SHP77 (cell line): ENCODE results near the gene MUTYH.

ENCODE experiments used
- DNase-seq, 2 experiments: peaks; one replicate each; lab custom pipeline; 2025; lab: John Stamatoyannopoulos, UW

MUTYH gene

DNA sequence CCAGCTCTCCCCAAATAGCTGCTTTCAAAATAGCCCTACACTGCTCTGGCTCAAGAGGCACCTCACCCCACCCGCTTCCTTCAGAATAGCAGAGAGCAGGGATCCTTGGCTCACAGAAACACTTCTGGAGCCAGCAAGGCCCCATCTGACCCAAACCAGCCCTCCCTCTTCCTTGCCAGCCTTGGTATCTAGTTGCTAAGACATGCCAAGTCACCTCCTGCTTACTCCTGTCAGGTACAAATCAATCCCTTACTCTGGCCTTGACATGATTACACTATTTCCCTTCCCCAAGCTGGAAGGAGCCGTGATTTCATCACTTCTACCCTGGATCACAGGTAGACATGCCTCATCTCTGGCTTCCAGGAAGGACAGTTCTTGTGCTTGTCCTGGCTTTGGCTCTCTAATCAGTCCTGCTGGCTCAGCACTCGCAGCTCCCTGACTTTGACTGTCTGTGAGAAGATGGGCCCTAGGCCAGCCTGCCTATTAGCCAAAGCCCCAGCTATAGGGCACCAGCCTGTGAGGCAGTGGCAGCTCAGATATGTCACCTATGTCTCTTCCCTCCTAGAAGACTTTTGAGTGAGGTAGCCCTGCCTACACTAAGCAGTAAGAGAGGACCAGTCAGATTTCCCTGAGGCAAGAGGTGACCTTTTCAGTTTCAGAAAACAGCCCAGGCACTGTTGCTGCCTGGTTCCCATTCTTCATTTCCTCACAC is 8.9 kb upstream of the MUTYH start:
- DNase-seq: no peak

GRCh38 chr1:45348609-45348965 is 8.3 kb upstream of the MUTYH start:
- no peak for DNase-seq

DNA sequence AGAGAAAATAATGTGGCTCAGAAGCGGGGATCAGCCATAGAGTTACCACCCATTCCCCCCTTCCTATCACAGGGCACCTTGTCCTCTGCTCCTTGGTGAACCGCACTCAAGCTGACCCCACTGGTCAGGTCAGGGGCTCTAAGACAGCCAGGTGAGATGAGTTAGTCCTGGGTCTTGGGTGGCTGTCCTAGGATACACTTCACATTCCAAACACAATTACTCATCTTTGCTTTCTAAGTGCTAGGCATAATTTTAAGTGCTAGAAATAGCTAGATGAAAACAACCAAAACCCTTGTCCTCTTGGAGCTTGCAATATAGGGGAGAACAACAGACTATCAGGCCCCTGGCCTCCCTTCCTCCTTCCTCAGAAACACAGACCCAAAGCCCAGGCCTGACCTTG is 7.8 kb upstream of the MUTYH start:
- no peak for DNase-seq

- DNase-seq: no peak
Observed at GRCh38 chr1:45346473-45346872, 6.2 kb upstream of the MUTYH start.

- no peak for DNase-seq
Observed at GRCh38 chr1:45345014-45345413, 4.8 kb upstream of the MUTYH start.

DNA sequence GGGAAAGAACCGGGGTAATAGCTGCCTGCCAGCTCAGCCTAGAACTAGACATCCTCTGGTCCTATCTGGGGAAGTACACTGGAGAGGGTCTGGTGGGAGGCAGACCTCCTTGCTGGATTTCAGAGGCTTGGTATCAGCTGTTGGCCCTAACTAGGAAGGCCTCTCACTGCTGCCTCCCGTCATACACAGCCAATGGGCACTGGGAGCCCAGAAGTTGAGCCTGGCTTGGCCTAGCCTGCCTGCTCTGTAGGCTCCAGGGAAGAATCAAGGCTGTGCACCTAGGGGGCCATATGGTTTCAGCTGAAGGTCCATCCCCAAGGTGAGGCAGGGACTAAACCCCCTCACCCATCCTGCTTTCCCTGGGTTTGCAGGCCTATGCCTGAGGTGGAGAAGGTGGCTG is 4.3 kb upstream of the MUTYH start:
- DNase-seq: no peak

GRCh38 chr1:45340816-45341466 is 701 bp upstream of the MUTYH start:
- DNase-seq: peak in 1 of 2 experiments; percentile 23

DNA sequence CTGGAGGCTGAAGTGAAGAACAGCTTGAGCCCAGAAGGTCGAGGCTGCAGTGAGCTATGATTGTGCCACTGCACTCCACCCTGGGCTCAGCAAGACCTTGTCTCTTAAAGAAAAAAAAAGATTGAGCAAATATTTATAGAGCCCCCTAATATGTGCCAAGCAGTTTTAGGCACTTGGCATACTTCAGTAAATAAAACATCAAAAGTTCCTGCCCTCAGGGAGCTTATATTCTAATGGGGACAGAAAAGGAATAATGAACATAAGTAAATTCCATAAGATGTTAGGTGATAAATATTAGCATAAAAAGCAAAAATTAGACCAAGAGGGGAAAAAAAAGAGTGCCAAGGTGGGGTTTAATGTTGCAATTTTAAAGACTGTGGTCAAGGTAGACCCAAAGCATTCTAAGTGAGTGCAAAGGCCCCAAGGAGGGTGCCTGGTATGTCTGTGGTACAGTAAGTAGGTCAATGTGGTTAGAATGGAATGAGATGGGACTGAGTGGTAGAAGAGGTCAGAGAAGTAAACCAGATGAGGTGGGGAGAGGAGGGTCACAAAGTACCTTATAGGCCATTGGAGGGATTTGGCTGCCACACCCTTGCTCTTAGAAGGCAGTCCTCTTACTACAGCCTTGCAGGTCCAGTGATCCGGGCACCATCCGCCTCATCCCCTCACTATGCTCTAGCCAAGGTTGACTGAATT is 2.5 kb downstream of the MUTYH start:
- no peak for DNase-seq

GRCh38 chr1:45335855-45336324 is 4.3 kb downstream of the MUTYH start:
- no peak for DNase-seq

DNA sequence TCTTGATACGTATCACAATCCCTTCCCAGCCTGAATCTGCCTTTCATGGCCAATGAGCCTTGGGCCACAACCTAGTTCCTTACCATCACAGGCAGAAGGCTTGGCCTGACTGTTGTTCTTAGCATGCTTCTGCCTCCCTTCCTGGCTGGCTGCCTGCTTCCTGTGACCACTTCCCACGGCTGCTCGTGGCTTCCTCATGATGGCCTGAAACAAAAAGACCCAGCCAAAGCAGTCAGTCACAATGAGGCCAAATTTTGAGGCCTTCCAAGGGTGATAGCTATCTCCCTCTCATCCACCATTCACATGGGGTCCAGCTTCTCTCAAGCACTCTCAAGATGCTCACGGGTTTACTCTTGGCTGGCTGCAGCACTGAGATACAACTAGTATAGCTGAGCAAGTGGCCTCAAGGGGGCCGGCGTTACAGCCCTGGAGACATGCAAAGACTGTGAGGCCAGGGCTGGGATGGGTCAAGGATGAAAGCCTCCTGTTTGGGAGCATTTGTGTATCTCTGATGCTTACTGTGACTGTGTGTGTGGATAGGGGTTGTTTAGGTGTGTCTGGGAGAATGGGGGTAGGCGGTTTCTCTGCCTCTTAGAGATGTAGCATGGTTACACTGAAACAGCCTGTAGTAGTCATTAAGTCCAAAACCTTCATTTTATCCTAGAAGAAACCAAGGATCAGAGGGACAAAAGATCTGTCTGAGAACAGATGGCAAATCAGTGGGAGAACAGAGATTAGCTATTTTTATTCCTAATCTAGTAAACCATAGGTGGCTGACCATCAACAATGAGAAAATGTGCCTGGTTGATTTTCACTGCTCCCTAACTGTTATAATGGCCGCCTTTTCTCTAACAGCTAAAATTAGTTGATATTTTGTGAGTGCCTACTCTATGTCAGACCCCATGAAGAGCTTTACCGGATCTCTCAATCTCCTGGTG is 5.7 kb downstream of the MUTYH start:
- no peak for DNase-seq

DNA sequence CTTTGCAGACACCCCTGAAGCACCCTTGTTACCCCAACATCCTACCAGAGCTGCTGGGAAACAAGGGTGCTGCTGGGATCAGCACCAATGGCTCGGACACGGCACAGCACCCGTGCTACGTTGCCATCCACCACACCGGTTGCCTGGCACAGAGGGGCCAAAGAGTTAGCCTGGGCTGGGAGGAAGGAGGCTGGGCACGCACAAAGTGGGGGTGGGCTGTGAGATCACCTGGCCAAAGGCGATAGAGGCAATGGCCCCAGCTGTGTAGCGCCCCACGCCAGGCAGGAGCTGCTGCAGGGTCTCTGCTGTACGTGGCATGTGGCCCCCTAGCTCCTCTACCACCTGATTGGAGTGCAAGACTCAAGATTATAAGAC is 7.9 kb downstream of the MUTYH start:
- no peak for DNase-seq

- no peak for DNase-seq
Observed at GRCh38 chr1:45331436-45332345, 8.5 kb downstream of the MUTYH start.

- no peak for DNase-seq
Observed at GRCh38 chr1:45329445-45329844, 10.8 kb downstream of the MUTYH start.

DNA sequence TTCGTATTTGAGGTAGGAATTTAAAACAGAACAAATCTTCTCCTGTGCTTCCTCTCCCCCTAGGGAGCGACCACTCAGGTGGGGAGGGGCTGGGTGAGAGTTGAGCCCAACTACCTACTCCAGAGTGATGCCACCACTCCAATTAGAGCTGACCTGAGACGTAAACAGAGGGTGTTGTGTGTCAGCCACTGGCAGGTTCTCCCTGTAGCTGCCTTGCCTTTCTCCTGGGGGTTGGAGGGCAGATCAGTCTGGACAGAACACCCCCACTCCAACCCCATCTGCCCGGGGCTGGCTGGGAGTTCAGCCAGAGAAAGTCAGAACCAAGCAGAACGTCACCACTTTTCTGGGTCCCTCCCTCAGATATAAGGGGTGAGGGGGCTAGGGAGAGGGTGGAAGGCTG is 11.6 kb downstream of the MUTYH start:
- DNase-seq: no peak

DNA sequence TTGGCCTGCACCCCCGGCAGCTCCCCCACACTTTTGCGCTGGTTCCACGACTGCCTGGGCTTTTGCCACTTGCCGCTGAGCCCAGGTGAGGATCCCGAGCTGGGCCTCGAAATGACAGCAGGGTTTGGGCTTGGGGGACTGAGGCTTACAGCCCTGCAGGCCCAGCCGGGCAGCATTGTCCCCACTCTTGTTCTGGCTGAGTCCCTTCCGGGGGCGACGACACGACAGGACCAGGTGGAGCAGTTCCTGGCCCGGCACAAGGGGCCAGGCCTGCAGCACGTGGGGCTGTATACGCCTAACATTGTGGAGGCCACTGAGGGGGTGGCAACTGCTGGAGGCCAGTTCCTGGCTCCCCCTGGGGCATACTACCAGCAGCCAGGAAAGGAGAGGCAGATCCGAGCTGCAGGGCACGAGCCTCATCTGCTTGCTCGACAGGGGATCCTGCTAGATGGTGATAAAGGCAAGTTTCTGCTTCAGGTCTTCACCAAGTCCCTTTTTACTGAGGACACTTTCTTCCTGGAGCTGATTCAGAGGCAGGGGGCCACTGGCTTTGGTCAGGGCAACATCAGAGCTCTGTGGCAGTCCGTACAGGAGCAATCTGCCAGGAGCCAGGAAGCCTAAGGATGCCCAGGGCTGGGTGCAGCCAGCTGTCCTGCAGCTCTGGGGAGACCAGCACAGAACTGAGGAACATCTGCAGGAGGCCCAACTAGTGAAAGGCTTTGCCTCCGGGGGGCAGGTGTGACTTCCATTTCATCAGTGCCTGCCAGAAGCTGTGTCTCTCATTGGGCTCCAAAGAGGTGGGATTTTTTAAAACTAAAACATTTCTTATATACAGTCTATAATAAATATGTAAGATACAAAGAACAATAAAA is 12.4 kb downstream of the MUTYH start:
- DNase-seq: peak; percentile 30 to 35

DNA sequence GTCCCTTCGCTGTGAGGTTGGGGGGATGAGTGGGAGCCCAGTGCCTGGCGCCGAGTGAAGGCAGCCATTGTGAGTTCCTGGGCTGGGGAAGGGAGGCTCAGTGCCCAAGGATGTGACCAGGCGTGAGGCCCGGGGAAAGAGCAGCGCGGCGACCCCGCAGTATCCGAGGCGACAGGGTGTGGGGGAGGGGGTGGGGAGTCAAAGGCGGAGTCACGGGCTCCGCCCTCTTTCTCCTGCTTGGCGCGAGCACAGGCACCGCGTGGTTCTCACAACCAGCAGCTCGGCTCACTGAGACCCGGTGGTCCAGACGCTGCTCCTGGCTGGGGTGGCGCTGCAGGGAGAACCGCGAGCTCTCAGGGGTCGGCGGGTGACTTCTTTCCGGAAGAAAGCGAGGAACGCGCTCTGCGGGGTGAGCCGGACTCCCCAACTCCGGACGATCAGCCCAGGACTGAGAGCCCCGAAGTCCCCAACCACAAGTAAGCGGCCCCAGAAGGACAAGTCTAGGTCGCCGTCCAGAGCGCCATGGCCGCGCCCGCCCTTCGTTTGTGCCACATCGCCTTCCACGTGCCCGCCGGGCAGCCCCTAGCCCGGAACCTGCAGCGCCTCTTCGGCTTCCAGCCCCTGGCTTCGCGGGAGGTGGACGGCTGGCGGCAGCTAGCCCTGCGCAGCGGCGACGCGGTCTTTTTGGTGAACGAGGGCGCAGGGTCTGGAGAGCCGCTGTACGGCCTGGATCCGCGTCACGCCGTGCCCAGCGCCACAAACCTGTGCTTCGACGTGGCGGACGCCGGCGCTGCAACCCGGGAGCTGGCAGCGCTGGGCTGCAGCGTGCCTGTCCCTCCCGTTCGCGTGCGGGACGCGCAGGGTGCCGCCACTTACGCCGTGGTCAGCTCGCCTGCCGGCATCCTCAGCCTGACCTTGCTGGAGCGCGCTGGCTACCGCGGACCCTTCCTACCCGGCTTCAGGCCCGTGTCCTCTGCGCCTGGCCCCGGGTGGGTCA is 13.3 kb downstream of the MUTYH start, which contains the start of gene HPDL:
Gene HPDL, plus strand, starts transcription at position 269 of the 997 bp plus-strand sequence. Its CDS starts 254 bp downstream, at position 523.
- DNase-seq: peak; percentile 80 to 83

- DNase-seq: peak in 1 of 2 experiments; percentile 6
Observed at GRCh38 chr1:45325851-45326506, 14.3 kb downstream of the MUTYH start.

DNA sequence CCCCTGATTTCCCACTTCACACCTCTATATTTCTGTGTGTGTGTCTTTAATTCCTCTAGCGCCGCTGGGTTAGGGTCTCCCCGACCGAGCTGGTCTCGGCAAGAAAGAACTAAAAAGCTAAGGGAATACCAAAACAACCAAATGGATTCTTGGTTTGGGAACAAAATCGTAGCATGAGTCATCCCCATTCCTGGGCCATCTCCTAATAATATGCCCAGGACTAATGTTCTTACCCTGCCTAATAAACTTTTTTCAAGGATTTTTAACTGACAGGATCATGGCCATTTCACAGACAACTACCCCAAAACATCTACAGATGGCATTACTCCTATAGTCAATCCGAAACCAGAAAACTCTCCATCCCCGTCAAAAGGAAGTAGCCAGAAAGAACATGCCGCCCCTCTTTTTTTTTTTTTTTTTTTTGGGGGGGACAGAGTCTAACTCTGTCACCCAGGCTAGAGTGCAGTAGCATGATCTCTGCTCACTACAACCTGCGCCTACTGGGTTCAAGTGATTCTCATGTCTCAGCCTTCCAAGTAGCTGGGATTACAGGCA is 17.7 kb downstream of the MUTYH start:
- DNase-seq: no peak
